Panc1 (cell line): Measurements from ENCODE around the gene METTL16. TPM values are rescaled to one million over a fixed set of nuclear protein-coding genes. Genes with fewer than 3 reads are reported as not detected.

ENCODE experiments used
- ATAC-seq: fragments of 200-7000 bp; cut with Tn5 transposase; 2 replicates; pipeline ENCODE4 v1.9.1; 2020; ENCODE audit warnings: mild to moderate bottlenecking, moderate library complexity
- BruUV-seq: library from RNA; stranded (reverse); fragments of 400-500 nt; replicated peaks from 2 replicates; lab custom pipeline; 2021; lab: Mats Ljungman, UMichigan
- CTCF ChIA-PET: fragments of 300-600 bp; sonication (Branson Sonifier 250); formaldehyde crosslinking; loops from one replicate; lab custom pipeline; 2022; ENCODE audit warnings: antibody characterized with exemption; lab: Charles Lee
- POLR2A ChIA-PET: fragments of 300-600 bp; sonication (Branson Sonifier 250); formaldehyde crosslinking; loops from one replicate; lab custom pipeline; 2022; ENCODE audit warnings: antibody characterized with exemption; lab: Charles Lee
- DNase-seq: peaks from one replicate; pipeline ENCODE4 v3.0.0-alpha.2; 2010; ENCODE audit warnings: low read depth, low spot score
- H3K27ac ChIP-seq: 2 replicates; pipeline ENCODE4 v1.5.1; 2011; ENCODE audit warnings: mild to moderate bottlenecking, low read length, inconsistent platforms
- H3K27me3 ChIP-seq: fragments of 200-500 bp; sonication (Bioruptor generic); 2 replicates; pipeline ENCODE4 v1.6.0; 2014; ENCODE audit warnings: low read length, inconsistent platforms; ENCODE audit not compliant: control insufficient read depth, insufficient read depth
- H3K36me3 ChIP-seq: fragments of 200-500 bp; sonication (Bioruptor generic); 2 replicates; pipeline ENCODE4 v1.5.1; 2014; ENCODE audit warnings: inconsistent platforms, mild to moderate bottlenecking, low read length, moderate library complexity; ENCODE audit not compliant: control insufficient read depth, insufficient read depth
- H3K4me1 ChIP-seq: 2 replicates; pipeline ENCODE4 v1.5.1; 2011; ENCODE audit warnings: inconsistent platforms, mild to moderate bottlenecking, low read length, moderate library complexity; ENCODE audit not compliant: control insufficient read depth, insufficient read depth
- H3K4me3 ChIP-seq, 2 experiments: 2 replicates each; pipeline ENCODE4 v1.5.1; 2011 to 2012; ENCODE audit warnings: low read depth in 2 of 2, low read length in 2 of 2, mild to moderate bottlenecking in 2 of 2, inconsistent platforms in 1 of 2, moderate library complexity in 1 of 2
- H3K9me3 ChIP-seq: fragments of 200-500 bp; sonication (Bioruptor generic); 2 replicates; pipeline ENCODE4 v1.5.1; 2014; ENCODE audit warnings: low read depth, mild to moderate bottlenecking, inconsistent platforms, low read length, moderate library complexity; ENCODE audit not compliant: control insufficient read depth, insufficient read depth
- POLR2AphosphoS5 ChIP-seq: IDR thresholded peaks from 2 replicates; pipeline ENCODE4 v1.6.1; 2012; ENCODE audit warnings: mild to moderate bottlenecking, low read depth, low read length, moderate library complexity
- SIN3A ChIP-seq: IDR thresholded peaks from 2 replicates; pipeline ENCODE4 v1.6.1; 2012; ENCODE audit warnings: low read depth, mild to moderate bottlenecking, low read length, moderate library complexity, borderline replicate concordance; ENCODE audit not compliant: insufficient read depth
- TCF7L2 ChIP-seq: IDR thresholded peaks from 2 replicates; pipeline ENCODE4 v1.6.1; 2011; ENCODE audit warnings: mild to moderate bottlenecking, low read depth, low read length, inconsistent platforms
- in situ Hi-C: cut with HindIII; loops from 2 replicates; pipeline ENCODE4 v1.10.0; 2016; ENCODE audit warnings: low sequenced_read_pairs, low pct_unique_long_range_greater_than_20kb
- intact Hi-C: fragments of 100-400 bp; cut with micrococcal nuclease; formaldehyde crosslinking; loops from one replicate; pipeline ENCODE4 v1.10.0; 2022; ENCODE audit not compliant: unreplicated experiment
- total RNA-seq: library from RNA; stranded (reverse); gene quantifications from one replicate; pipeline ENCODE4 v1.2.1, GENCODE V29; 2021; ENCODE audit not compliant: unreplicated experiment
- TF ChIP-seq, protein P1 (sequence below): fragments of 450-650 bp; IDR thresholded peaks from 2 replicates; pipeline ENCODE4 v1.5.1; 2017; ENCODE audit warnings: mild to moderate bottlenecking
- TF ChIP-seq, protein P2 (sequence below), 2 experiments: IDR thresholded peaks; 2 replicates each; pipeline ENCODE4 v1.6.1; 2011 to 2012; ENCODE audit warnings: low read depth in 2 of 2, control low read depth in 1 of 2, low read length in 1 of 2, mild to moderate bottlenecking in 1 of 2, moderate library complexity in 1 of 2; ENCODE audit not compliant: insufficient read depth in 1 of 2

Gene METTL16
- total RNA-seq, 1 experiment from 2014 or later = 34.7 TPM

DNA sequence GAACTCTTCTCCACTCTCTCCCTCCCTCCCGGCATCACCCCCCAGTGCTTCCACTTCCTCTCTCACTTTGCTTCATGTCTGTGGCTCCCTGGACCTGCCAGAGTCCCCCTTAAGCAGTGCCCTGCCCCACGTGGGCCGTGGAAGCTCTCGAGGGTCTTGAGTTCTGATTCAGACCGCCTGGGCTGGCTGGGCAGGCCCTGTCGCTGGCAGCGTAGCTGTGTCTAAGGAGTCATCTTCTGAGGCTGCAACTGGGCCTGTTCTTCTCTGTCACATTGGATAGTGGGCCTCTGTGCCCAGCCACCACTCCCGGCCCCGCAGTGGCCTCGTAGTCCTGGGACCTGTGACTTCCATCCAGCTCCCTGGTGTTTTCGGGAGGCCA lies 141.5 kb downstream of the METTL16 start:
- H3K9me3 ChIP-seq = no peaks in the 10 kb centered on the region
- ChIA-PET CTCF (no interaction called here), POLR2A (no interaction called here)
- in situ Hi-C loops = no loop called here
- intact Hi-C loops = no loop called here
- ATAC-seq (no peak), DNase-seq (no peak)
- H3K27ac ChIP-seq = no peak overlapping the region
- TF ChIP-seq POLR2AphosphoS5 = no peak
- TF ChIP-seq, protein P1, sequence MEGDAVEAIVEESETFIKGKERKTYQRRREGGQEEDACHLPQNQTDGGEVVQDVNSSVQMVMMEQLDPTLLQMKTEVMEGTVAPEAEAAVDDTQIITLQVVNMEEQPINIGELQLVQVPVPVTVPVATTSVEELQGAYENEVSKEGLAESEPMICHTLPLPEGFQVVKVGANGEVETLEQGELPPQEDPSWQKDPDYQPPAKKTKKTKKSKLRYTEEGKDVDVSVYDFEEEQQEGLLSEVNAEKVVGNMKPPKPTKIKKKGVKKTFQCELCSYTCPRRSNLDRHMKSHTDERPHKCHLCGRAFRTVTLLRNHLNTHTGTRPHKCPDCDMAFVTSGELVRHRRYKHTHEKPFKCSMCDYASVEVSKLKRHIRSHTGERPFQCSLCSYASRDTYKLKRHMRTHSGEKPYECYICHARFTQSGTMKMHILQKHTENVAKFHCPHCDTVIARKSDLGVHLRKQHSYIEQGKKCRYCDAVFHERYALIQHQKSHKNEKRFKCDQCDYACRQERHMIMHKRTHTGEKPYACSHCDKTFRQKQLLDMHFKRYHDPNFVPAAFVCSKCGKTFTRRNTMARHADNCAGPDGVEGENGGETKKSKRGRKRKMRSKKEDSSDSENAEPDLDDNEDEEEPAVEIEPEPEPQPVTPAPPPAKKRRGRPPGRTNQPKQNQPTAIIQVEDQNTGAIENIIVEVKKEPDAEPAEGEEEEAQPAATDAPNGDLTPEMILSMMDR = no peak
- TF ChIP-seq, protein P2, sequence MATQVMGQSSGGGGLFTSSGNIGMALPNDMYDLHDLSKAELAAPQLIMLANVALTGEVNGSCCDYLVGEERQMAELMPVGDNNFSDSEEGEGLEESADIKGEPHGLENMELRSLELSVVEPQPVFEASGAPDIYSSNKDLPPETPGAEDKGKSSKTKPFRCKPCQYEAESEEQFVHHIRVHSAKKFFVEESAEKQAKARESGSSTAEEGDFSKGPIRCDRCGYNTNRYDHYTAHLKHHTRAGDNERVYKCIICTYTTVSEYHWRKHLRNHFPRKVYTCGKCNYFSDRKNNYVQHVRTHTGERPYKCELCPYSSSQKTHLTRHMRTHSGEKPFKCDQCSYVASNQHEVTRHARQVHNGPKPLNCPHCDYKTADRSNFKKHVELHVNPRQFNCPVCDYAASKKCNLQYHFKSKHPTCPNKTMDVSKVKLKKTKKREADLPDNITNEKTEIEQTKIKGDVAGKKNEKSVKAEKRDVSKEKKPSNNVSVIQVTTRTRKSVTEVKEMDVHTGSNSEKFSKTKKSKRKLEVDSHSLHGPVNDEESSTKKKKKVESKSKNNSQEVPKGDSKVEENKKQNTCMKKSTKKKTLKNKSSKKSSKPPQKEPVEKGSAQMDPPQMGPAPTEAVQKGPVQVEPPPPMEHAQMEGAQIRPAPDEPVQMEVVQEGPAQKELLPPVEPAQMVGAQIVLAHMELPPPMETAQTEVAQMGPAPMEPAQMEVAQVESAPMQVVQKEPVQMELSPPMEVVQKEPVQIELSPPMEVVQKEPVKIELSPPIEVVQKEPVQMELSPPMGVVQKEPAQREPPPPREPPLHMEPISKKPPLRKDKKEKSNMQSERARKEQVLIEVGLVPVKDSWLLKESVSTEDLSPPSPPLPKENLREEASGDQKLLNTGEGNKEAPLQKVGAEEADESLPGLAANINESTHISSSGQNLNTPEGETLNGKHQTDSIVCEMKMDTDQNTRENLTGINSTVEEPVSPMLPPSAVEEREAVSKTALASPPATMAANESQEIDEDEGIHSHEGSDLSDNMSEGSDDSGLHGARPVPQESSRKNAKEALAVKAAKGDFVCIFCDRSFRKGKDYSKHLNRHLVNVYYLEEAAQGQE (IDR thresholded peaks at IDR 0.05; ENCODE audit: insufficient read depth in 1 of 2, low read depth in 2 of 2, low read length in 1 of 2) = no peak
- TF ChIP-seq SIN3A = no peak
- TF ChIP-seq TCF7L2 = no peak
- H3K4me3 ChIP-seq = no peak overlapping the region
- H3K27me3 ChIP-seq = no peaks in the 10 kb centered on the region
- no peaks in the 10 kb centered on the region for H3K4me1 ChIP-seq
- no peaks in the 10 kb centered on the region for H3K36me3 ChIP-seq
- no TSS peak for BruUV-seq

DNA sequence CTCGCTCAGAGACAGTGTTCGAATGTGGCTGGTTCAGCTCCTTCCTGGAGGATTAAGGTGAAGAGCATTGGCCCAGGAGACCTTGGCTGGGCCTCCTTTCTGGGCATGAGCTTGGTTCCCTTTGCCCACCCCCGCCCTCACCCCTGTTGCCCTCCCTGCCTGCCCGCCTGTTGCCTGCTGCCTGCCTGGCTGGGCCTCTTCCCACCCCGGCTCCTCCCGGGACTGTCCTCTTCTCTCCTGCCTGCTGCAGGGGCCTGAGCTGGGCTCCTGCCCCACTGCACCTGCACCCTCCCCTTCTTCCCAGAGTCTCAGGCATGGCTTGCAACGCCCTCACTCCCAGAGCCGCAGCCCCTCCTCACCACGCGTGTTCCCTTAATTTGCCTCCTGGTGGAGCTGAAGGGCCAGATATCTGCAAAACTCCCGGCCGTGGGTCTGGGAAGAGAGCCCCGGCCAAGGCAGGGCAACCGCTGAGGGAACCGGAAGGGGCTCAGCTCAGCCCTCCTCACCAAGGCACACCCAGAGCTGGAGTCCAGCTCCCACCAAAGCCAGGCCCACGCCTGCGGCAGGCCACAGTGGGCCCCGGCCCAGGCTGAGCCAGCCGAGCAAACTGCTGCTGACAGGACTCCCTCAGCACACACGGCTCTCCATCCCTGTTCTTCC lies 142.0 kb downstream of the METTL16 start:
- Histone ChIP-seq H3K9me3 (no peaks in the 10 kb centered on the region), H3K36me3 (no peaks in the 10 kb centered on the region), H3K4me3 (no peak overlapping the region), H3K27me3 (no peaks in the 10 kb centered on the region), H3K27ac (no peak overlapping the region), H3K4me1 (no peaks in the 10 kb centered on the region)
- ChIA-PET CTCF (interaction anchor here (0.5 kb wide), 1 partner anchor 418 kb away, joined by 3 read pairs; no protein-coding TSS in a partner anchor), POLR2A (no interaction called here)
- DNase-seq = no peak
- in situ Hi-C loops = no loop called here
- TF ChIP-seq SIN3A (no peak), POLR2AphosphoS5 (no peak), TCF7L2 (no peak)
- TF ChIP-seq, protein P1 = no peak
- TF ChIP-seq, protein P2 (IDR thresholded peaks at IDR 0.05; ENCODE audit: insufficient read depth in 1 of 2, low read depth in 2 of 2, low read length in 1 of 2) = no peak
- BruUV-seq = no TSS peak
- no peak for ATAC-seq
- intact Hi-C loops = no loop called here
